ENCODE results near the gene OMP.

- TF ChIP-seq CTCF (IDR thresholded peaks at IDR 0.05; ENCODE audit: poor library complexity), result no peak
- no peak for TF ChIP-seq EZH2phosphoT487 (IDR thresholded peaks at IDR 0.05; ENCODE audit: low read depth, severe bottlenecking, unreplicated experiment)
Observed at GRCh38 chr11:77137421-77137820, 34.8 kb downstream of the OMP start.
